ENCODE measurements around the gene RAB44.

The RAB44 gene

DNA sequence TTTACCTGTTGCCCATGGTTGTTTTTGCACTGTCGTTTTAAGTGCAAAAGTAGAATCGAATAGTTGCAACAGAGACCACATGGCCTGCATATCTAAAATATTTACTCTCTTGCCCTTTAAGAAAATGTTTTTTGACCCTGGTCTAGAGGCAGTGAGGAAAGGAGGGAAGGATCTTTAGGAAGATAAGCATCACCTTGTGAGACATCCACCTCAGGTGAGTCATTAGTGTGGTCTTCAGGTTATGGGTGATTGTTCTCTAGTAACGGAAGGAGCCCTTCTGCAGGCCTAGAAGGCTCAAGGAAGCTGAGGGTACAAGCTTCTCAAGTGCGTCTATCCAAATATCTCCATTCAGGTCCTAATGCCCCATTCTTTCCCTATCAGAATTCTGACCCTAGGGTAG, 6.6 kb upstream of the RAB44 start:
- peaks cover 14% of the 10 kb centered on the region for H3K36me3 ChIP-seq (ENCODE audit: control insufficient read depth, insufficient read depth, low read length)
- H3K27ac ChIP-seq (ENCODE audit: low read depth, low read length) = no peak overlapping the region
- no peaks in the 10 kb centered on the region for H3K9me3 ChIP-seq (ENCODE audit: control insufficient read depth, insufficient read depth, low read depth, low read length)
- no peak overlapping the region for H3K4me3 ChIP-seq (ENCODE audit: low read depth, low read length)
- no peaks in the 10 kb centered on the region for H3K27me3 ChIP-seq (ENCODE audit: control insufficient read depth, insufficient read depth, low read length)
- no peaks in the 10 kb centered on the region for H3K4me1 ChIP-seq (ENCODE audit: control insufficient read depth, insufficient read depth, low read length)
- H3K9ac ChIP-seq (ENCODE audit: low read length) = no peak overlapping the region

DNA sequence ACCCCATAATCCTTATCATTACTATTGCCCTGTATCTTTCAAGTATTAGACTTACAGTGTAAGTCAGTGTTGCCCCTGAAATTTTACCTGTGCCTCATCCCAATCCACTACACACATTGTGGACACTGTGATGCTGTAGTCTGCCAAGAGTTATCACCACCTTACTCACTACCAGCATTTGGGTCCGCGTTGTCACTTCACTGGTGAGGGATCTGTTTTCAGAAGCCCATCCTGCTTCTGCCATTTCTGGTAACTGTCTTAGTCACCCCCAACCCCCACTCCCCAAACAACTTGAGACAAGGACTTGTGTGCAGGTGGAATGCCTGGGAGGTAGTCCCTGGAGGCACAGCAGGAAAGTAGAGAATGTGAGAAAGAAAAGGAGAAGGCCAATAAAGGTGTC, 6.0 kb upstream of the RAB44 start:
- no peak overlapping the region for H3K4me3 ChIP-seq (ENCODE audit: low read depth, low read length)
- no peak overlapping the region for H3K27ac ChIP-seq (ENCODE audit: low read depth, low read length)
- H3K9ac ChIP-seq (ENCODE audit: low read length) = no peak overlapping the region
- H3K27me3 ChIP-seq (ENCODE audit: control insufficient read depth, insufficient read depth, low read length) = no peaks in the 10 kb centered on the region
- no peaks in the 10 kb centered on the region for H3K4me1 ChIP-seq (ENCODE audit: control insufficient read depth, insufficient read depth, low read length)
- no peaks in the 10 kb centered on the region for H3K9me3 ChIP-seq (ENCODE audit: control insufficient read depth, insufficient read depth, low read depth, low read length)
- peaks cover 8% of the 10 kb centered on the region for H3K36me3 ChIP-seq (ENCODE audit: control insufficient read depth, insufficient read depth, low read length)

DNA sequence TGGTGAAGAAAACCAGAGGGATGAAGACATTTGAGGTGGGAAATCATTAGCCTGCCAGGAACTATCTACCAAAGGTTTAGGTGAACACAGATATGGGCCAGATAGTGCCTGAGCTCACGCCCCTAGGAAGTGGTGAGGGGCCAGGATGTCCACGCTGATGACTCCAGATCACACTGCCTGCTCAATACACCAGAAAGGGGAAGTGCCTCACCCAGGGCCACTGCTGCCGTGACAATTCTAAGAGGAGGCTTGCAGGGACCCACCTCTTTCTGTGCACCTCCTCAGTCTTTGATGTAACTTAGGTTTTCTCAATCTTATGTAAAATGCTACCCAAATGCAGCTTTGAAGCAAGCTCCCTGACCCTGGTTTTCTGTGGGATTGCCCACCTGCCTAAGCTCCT, 5.4 kb upstream of the RAB44 start:
- no peak overlapping the region for H3K4me3 ChIP-seq (ENCODE audit: low read depth, low read length)
- H3K27me3 ChIP-seq (ENCODE audit: control insufficient read depth, insufficient read depth, low read length) = no peaks in the 10 kb centered on the region
- no peaks in the 10 kb centered on the region for H3K4me1 ChIP-seq (ENCODE audit: control insufficient read depth, insufficient read depth, low read length)
- no peaks in the 10 kb centered on the region for H3K9me3 ChIP-seq (ENCODE audit: control insufficient read depth, insufficient read depth, low read depth, low read length)
- 0 out of 2 replicates have a peak, but pooled peaks cover 3% of the 10 kb centered on the region for H3K36me3 ChIP-seq (ENCODE audit: control insufficient read depth, insufficient read depth, low read length)
- H3K27ac ChIP-seq (ENCODE audit: low read depth, low read length) = no peak overlapping the region
- H3K9ac ChIP-seq (ENCODE audit: low read length) = no peak overlapping the region

DNA sequence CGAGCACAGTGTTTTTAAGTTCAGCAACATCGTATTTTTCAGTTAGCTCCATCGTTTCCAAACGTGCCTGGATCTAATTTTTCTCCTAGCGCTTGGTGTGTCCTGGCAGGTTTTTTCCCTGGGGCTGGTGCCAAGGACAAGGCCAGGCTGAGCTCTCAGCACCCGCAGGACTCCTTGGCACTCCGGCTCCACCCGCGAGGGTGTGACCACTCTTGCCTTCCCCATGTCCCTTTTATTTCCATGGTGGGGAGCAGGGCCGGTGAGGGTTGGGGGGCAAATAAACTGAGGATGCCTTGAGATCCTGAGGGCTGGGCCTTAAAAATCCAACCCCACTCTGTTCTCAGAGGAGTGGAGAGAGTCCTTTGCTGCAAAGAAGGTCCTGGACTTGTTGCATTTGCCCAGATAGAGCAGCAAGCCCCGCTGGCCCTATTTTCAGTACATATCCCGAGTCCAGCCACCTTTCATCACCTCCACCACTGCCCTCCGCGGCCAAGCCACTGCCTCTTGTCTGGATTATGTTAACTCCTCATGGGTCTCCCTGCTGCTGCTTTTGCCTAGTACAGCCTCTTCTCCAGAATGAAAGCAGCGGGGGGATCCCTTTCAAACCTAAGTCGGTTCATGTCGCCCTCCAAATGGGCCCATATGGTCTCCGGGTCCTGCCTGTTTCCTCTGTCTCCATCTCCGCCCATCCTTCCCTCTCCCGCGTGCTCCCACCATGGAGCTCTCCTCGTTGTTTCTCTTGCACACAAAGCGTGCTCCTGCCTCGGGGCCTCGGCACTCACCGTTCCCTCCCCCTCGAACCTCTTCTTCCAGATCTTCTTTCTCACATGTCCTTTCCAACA, 4.5 kb upstream of the RAB44 start:
- no peaks in the 10 kb centered on the region for H3K36me3 ChIP-seq (ENCODE audit: control insufficient read depth, insufficient read depth, low read length)

DNA sequence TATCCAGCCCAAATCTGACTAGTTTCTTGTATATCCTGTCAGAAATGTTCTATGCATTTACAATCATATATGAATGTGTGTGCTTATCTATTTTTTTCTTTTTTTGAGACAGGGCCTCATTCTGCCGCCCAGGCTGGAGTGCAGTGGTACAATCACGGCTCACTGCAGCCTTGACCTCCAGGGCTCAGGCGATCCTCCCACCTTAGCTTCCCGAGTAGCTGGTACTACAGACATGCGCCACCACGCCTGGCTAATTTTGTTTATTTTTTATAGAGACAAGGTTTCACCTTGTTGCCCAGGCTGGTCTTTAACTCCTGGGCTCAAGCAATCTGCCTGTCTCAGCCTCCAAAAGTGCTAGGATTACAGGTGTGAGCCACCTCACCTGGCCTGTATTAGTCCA, 3.0 kb upstream of the RAB44 start:
- Histone ChIP-seq H3K9ac (ENCODE audit: low read length) (no peak overlapping the region), H3K27ac (ENCODE audit: low read depth, low read length) (no peak overlapping the region), H3K27me3 (ENCODE audit: control insufficient read depth, insufficient read depth, low read length) (no peaks in the 10 kb centered on the region), H3K9me3 (ENCODE audit: control insufficient read depth, insufficient read depth, low read depth, low read length) (no peaks in the 10 kb centered on the region), H3K4me1 (ENCODE audit: control insufficient read depth, insufficient read depth, low read length) (no peaks in the 10 kb centered on the region), H3K4me3 (ENCODE audit: low read depth, low read length) (no peak overlapping the region), H3K36me3 (ENCODE audit: control insufficient read depth, insufficient read depth, low read length) (no peaks in the 10 kb centered on the region)

More for the DNA sequence above, 4.5 kb upstream of the RAB44 start:
- no peaks in the 10 kb centered on the region for H3K27me3 ChIP-seq (ENCODE audit: control insufficient read depth, insufficient read depth, low read length)
- H3K4me3 ChIP-seq (ENCODE audit: low read depth, low read length) = no peak overlapping the region
- no peaks in the 10 kb centered on the region for H3K9me3 ChIP-seq (ENCODE audit: control insufficient read depth, insufficient read depth, low read depth, low read length)
- no peak overlapping the region for H3K27ac ChIP-seq (ENCODE audit: low read depth, low read length)
- H3K9ac ChIP-seq (ENCODE audit: low read length) = no peak overlapping the region
- H3K4me1 ChIP-seq (ENCODE audit: control insufficient read depth, insufficient read depth, low read length) = no peaks in the 10 kb centered on the region

DNA sequence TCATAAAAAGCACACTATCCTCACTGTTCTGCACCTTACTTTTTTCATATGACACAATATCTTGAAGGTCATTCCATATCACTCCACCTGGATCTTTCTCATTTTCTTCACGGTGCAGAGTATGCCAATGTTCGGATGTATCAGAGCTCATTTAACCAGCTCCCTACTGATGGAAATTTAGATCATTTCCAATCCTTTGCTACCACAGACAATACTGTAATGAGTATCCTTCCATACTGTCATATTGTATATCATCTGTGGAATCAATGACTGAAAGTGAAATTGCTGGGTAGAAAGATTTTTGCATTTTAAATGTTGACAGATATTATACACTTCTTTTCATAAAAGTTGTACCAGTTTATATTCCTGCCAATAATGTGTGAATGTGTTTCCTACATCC, 2.2 kb upstream of the RAB44 start:
- no peak overlapping the region for H3K27ac ChIP-seq (ENCODE audit: low read depth, low read length)
- H3K4me1 ChIP-seq (ENCODE audit: control insufficient read depth, insufficient read depth, low read length) = no peaks in the 10 kb centered on the region
- no peaks in the 10 kb centered on the region for H3K9me3 ChIP-seq (ENCODE audit: control insufficient read depth, insufficient read depth, low read depth, low read length)
- no peak overlapping the region for H3K4me3 ChIP-seq (ENCODE audit: low read depth, low read length)
- H3K36me3 ChIP-seq (ENCODE audit: control insufficient read depth, insufficient read depth, low read length) = no peaks in the 10 kb centered on the region
- no peak overlapping the region for H3K9ac ChIP-seq (ENCODE audit: low read length)
- no peaks in the 10 kb centered on the region for H3K27me3 ChIP-seq (ENCODE audit: control insufficient read depth, insufficient read depth, low read length)

DNA sequence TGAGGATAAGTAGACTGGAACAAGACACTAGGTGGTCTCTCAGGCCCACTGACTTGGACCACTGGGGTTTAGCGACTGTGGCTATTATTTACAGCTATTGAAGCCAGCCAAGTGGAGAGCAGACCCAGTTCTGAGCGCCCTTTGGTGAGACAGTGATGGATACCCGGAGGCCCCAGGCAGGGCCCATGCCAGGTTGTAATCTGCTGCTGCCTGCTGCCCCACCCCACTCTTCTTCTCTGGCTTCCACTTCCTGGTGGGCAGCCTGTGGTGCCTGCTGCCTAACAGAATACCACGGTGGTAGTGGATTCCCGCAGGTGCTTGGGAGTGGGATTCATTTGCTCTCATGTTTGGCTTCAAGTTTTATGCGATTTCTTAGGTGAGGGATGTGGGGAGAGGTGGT, 570 bp downstream of the RAB44 start:
- Histone ChIP-seq H3K36me3 (ENCODE audit: control insufficient read depth, insufficient read depth, low read length) (no peaks in the 10 kb centered on the region), H3K9me3 (ENCODE audit: control insufficient read depth, insufficient read depth, low read depth, low read length) (no peaks in the 10 kb centered on the region), H3K4me3 (ENCODE audit: low read depth, low read length) (no peak overlapping the region), H3K4me1 (ENCODE audit: control insufficient read depth, insufficient read depth, low read length) (no peaks in the 10 kb centered on the region), H3K27me3 (ENCODE audit: control insufficient read depth, insufficient read depth, low read length) (no peaks in the 10 kb centered on the region), H3K9ac (ENCODE audit: low read length) (no peak overlapping the region), H3K27ac (ENCODE audit: low read depth, low read length) (no peak overlapping the region)

DNA sequence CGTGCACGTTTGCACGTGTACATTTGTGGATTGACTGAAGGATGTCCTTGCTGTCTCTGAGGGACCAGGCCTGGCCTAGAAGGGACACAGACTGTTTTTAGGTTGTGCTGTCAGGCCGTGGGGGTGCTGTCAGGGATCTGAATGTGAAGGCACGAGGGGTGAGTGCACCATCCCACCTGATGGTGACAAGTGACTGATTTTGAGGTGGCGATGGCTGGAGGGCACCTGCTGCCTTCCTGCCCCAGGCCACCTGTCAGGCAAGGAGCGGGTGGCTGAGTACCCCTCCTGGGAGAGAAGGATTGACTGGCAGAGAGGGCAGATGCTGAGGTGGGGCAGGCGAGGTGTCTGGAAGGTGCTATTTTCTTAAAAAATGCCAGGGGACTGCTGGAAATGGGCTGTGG, 1.2 kb downstream of the RAB44 start:
- Histone ChIP-seq H3K9ac (ENCODE audit: low read length) (no peak overlapping the region), H3K27me3 (ENCODE audit: control insufficient read depth, insufficient read depth, low read length) (no peaks in the 10 kb centered on the region), H3K36me3 (ENCODE audit: control insufficient read depth, insufficient read depth, low read length) (no peaks in the 10 kb centered on the region), H3K4me1 (ENCODE audit: control insufficient read depth, insufficient read depth, low read length) (no peaks in the 10 kb centered on the region), H3K9me3 (ENCODE audit: control insufficient read depth, insufficient read depth, low read depth, low read length) (no peaks in the 10 kb centered on the region), H3K4me3 (ENCODE audit: low read depth, low read length) (no peak overlapping the region), H3K27ac (ENCODE audit: low read depth, low read length) (no peak overlapping the region)

DNA sequence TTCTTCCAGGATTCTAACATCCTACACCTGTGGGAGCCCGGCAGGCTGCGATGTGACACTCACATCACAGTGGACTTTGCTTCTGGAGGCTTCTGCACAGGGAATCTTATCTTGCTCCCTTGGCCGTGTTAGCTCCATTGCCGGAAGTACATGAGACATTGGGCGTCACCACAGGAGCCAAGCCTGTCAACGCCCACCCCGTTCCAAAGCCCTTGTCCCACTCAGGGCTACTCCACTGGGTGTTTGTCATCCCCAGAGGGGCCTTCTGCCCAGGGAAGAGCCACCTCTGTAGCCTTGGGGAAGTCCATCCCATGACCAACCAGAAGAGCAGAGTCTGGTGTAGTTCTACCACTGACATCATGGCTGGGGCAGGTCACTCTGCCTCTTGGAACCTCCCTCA, 1.7 kb downstream of the RAB44 start:
- Histone ChIP-seq H3K9me3 (ENCODE audit: control insufficient read depth, insufficient read depth, low read depth, low read length) (no peaks in the 10 kb centered on the region), H3K27me3 (ENCODE audit: control insufficient read depth, insufficient read depth, low read length) (no peaks in the 10 kb centered on the region), H3K27ac (ENCODE audit: low read depth, low read length) (no peak overlapping the region), H3K4me3 (ENCODE audit: low read depth, low read length) (no peak overlapping the region), H3K4me1 (ENCODE audit: control insufficient read depth, insufficient read depth, low read length) (no peaks in the 10 kb centered on the region), H3K9ac (ENCODE audit: low read length) (no peak overlapping the region), H3K36me3 (ENCODE audit: control insufficient read depth, insufficient read depth, low read length) (no peaks in the 10 kb centered on the region)

DNA sequence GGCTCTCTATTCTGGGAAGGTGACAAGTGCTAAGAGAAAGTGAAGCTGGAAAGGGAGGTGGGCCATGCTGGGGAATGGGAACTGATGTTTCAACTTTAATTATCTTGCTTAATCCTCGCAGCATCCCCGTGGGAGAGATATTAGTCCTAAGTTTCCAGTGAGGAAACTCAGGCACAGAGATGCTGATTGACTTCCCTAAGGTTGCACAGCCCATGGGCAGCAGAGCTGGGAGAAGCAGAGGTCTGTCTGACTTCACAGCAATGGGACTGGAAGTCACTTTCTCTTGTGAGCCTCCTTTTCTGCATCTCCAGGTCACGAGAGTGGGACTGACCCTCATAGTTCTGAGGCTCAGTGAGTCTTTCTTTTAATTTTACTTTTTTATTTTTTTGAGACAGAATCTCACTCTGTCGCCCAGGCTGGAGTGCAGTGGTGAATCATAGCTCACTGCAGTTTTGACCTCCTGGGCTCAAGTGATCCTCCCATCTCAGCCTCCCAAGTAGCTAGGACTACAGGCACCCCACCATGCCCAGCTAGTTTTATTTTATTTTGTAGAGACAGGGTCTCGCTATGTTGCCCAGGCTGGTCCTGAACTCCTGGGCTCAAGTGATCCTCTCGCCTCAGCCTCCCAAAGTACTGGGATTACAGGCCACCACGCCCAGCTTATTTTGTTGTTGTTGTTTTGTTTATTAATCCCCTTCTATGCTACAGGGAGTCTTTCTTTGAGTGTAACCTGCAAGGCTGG, 2.6 kb downstream of the RAB44 start:
- H3K9ac ChIP-seq (ENCODE audit: low read length) = no peak overlapping the region
- no peaks in the 10 kb centered on the region for H3K27me3 ChIP-seq (ENCODE audit: control insufficient read depth, insufficient read depth, low read length)
- H3K36me3 ChIP-seq (ENCODE audit: control insufficient read depth, insufficient read depth, low read length) = no peaks in the 10 kb centered on the region
- H3K27ac ChIP-seq (ENCODE audit: low read depth, low read length) = no peak overlapping the region
- H3K9me3 ChIP-seq (ENCODE audit: control insufficient read depth, insufficient read depth, low read depth, low read length) = no peaks in the 10 kb centered on the region
- no peak overlapping the region for H3K4me3 ChIP-seq (ENCODE audit: low read depth, low read length)
- H3K4me1 ChIP-seq (ENCODE audit: control insufficient read depth, insufficient read depth, low read length) = no peaks in the 10 kb centered on the region

DNA sequence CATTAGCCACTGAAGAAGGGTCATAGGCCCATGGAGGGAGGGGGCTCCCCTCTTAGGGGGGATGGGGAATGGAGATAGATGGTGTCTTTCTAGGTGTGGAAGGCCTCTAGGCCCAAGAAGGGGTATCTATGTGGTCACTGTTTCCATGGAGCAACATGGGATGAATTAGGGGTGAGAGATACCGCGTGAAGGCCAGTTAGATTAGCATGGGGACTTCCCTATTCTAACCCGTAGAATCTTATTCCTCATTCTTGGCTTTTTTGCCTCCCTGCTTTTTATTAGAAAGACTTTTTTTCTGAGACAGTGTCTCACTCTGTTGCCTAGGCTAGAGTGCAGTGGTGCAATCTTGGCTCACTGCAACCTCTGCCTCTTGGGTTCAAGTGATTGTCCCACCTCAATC, 3.2 kb downstream of the RAB44 start:
- H3K27ac ChIP-seq (ENCODE audit: low read depth, low read length) = no peak overlapping the region
- H3K4me3 ChIP-seq (ENCODE audit: low read depth, low read length) = no peak overlapping the region
- H3K36me3 ChIP-seq (ENCODE audit: control insufficient read depth, insufficient read depth, low read length) = no peaks in the 10 kb centered on the region
- H3K9me3 ChIP-seq (ENCODE audit: control insufficient read depth, insufficient read depth, low read depth, low read length) = no peaks in the 10 kb centered on the region
- no peak overlapping the region for H3K9ac ChIP-seq (ENCODE audit: low read length)
- H3K27me3 ChIP-seq (ENCODE audit: control insufficient read depth, insufficient read depth, low read length) = no peaks in the 10 kb centered on the region
- H3K4me1 ChIP-seq (ENCODE audit: control insufficient read depth, insufficient read depth, low read length) = no peaks in the 10 kb centered on the region

Data from HUES6 (cell line).